Measurements from ENCODE around the gene MARCHF2.
"Not testable (repeated sequence)": the region's sequence is repeated elsewhere in the genome, so short reads cannot be mapped to it uniquely, and the experiment has no call there.

Gene MARCHF2

DNA sequence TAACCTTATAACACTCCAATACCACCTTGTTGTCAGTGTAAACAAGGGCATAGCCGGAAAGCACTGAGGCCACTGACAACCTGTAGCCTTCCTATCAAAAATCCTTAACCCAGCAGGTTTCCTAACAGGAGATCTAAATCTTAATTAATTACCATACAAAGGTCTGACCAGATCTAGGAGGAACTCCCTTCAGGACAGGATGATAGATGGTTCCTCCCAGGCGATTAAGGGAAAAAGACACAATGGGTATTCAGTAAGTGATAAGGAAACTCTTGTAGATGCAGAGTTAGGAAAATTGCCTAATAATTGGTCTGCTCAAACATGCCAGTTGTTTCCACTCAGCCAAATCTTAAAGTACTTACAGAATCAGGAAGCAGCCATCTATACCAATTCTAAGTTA, 28.0 kb upstream of the MARCHF2 start:
- H3K36me3 ChIP-seq (replicated peaks); H3K27me3 ChIP-seq (replicated peaks); DNase-seq; in situ Hi-C loops (cut with HindIII; ENCODE audit: low pct_ligation_motif_present, low sequenced_read_pairs); H3K27ac ChIP-seq; H3K4me3 ChIP-seq (ENCODE audit: low read depth, low read length): not testable (repeated sequence)

- DNase-seq; H3K27me3 ChIP-seq (replicated peaks); H3K4me3 ChIP-seq (ENCODE audit: low read depth, low read length); in situ Hi-C loops (cut with HindIII; ENCODE audit: low pct_ligation_motif_present, low sequenced_read_pairs); H3K27ac ChIP-seq; H3K36me3 ChIP-seq (replicated peaks): not testable (repeated sequence)
Measured at GRCh38 chr19:8385566-8385965, 27.5 kb upstream of the MARCHF2 start.

GRCh38 chr19:8386419-8386818, 26.7 kb upstream of the MARCHF2 start:
- DNase-seq; H3K4me3 ChIP-seq (ENCODE audit: low read depth, low read length); H3K36me3 ChIP-seq (replicated peaks); H3K27me3 ChIP-seq (replicated peaks); in situ Hi-C loops (cut with HindIII; ENCODE audit: low pct_ligation_motif_present, low sequenced_read_pairs); H3K27ac ChIP-seq: not testable (repeated sequence)

GRCh38 chr19:8386990-8387389, 26.1 kb upstream of the MARCHF2 start:
- TF ChIP-seq, protein P1, sequence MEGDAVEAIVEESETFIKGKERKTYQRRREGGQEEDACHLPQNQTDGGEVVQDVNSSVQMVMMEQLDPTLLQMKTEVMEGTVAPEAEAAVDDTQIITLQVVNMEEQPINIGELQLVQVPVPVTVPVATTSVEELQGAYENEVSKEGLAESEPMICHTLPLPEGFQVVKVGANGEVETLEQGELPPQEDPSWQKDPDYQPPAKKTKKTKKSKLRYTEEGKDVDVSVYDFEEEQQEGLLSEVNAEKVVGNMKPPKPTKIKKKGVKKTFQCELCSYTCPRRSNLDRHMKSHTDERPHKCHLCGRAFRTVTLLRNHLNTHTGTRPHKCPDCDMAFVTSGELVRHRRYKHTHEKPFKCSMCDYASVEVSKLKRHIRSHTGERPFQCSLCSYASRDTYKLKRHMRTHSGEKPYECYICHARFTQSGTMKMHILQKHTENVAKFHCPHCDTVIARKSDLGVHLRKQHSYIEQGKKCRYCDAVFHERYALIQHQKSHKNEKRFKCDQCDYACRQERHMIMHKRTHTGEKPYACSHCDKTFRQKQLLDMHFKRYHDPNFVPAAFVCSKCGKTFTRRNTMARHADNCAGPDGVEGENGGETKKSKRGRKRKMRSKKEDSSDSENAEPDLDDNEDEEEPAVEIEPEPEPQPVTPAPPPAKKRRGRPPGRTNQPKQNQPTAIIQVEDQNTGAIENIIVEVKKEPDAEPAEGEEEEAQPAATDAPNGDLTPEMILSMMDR (IDR thresholded peaks at IDR 0.05; ENCODE audit: low read depth, low read length, missing control alignments) = no peak
- in situ Hi-C loops (cut with HindIII; ENCODE audit: low pct_ligation_motif_present, low sequenced_read_pairs) = no loop called here
- H3K36me3 ChIP-seq (replicated peaks) = no peaks in the 10 kb centered on the region
- no peaks in the 10 kb centered on the region for H3K27me3 ChIP-seq (replicated peaks)
- no peak overlapping the region for H3K27ac ChIP-seq
- no peak overlapping the region for H3K4me3 ChIP-seq (ENCODE audit: low read depth, low read length)
- DNase-seq = no peak

DNA sequence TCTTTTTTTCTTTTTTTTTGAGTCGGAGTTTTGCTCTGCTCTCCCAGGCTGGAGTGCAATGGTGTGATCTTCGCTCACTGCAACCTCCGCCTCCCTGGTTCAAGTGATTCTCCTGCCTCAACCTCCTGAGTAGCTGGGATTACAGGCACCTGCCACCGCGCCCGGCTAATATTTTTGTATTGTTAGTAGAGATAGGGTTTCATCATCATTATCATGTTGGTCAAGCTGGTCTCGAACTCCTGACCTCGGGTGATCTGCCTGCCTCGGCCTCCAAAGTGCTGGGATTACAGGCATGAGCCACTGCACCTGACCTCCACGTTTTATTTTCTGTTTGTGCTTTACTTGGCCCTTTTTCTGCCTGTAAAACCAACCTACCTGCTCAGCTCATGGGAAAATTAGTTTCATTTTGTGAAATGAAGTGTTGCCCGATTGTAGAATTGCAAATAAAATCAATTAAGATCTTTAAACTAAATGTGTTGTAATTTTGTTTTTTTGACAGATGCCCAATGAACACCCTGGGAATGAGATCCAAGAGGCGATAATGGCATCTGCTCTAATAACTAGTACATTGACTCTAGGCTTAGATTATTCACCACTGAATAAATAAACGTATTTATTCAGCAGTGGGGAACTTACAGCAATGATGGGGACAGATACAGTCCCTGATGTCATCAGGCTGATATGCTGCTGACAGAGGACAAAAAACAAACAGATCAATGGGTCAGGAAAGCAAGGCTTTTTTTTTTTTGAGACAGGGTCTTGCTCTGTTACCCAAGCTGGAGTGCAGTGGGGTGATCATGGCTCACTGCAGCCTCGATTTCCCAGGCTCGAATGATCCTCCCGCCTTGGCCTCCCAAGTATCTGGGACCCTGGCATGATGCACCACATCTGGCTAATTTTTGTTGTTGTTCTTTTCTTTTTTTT, 25.2 kb upstream of the MARCHF2 start:
- no peak overlapping the region for H3K4me3 ChIP-seq (ENCODE audit: low read depth, low read length)
- in situ Hi-C loops (cut with HindIII; ENCODE audit: low pct_ligation_motif_present, low sequenced_read_pairs) = no loop called here
- no peaks in the 10 kb centered on the region for H3K36me3 ChIP-seq (replicated peaks)
- no peaks in the 10 kb centered on the region for H3K27me3 ChIP-seq (replicated peaks)
- TF ChIP-seq, protein P1 (IDR thresholded peaks at IDR 0.05; ENCODE audit: low read depth, low read length, missing control alignments) = no peak
- no peak for DNase-seq
- H3K27ac ChIP-seq = no peak overlapping the region

GRCh38 chr19:8388612-8388958, 24.5 kb upstream of the MARCHF2 start:
- no peaks in the 10 kb centered on the region for H3K27me3 ChIP-seq (replicated peaks)
- H3K27ac ChIP-seq = no peak overlapping the region
- H3K36me3 ChIP-seq (replicated peaks) = no peaks in the 10 kb centered on the region
- in situ Hi-C loops (cut with HindIII; ENCODE audit: low pct_ligation_motif_present, low sequenced_read_pairs) = no loop called here
- TF ChIP-seq, protein P1 (IDR thresholded peaks at IDR 0.05; ENCODE audit: low read depth, low read length, missing control alignments) = no peak
- H3K4me3 ChIP-seq (ENCODE audit: low read depth, low read length) = no peak overlapping the region
- no peak for DNase-seq

DNA sequence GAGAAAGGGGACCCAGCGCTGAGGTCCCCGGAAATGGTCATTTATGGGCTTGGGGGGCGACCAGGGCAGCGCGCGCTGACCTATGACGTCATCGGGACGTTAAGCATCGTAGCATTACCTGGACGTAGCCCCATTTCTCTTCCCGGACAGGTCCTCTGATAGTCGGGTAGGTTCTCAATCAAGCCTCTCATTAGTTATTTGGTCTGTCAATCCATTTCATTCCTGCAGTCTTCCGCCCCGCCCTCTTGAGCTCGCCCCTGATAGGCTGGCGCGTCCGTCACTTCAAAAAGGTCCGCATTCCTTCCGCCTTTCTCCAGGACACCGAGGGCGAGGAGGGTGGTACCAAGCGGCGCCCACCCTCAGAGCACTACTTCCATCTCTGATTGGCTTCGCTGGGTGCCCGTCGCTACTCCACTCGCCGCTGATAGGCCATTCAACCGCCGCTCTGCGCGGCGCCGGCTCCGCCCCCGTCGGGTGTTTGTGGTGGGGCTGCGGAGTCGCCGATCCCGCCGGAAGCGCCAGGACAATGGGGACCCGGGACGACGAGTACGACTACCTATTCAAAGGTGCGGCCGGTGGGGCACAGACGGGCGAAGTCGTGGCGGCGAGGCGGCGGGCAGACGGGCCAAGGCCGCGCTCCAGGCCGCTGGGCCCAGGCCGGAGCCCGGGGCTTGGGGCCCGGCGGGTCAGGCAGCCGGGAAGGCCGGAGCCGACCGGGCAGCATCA, 23.1 kb upstream of the MARCHF2 start, which contains the start of gene RAB11B:
Gene RAB11B (plus strand): TSS at position 470 of the 726 bp plus-strand sequence. CDS start 57 bp downstream, at position 527.
- peak within 1 kb of the TSS; percentile 97 for H3K27ac ChIP-seq
- TF ChIP-seq, protein P1 (IDR thresholded peaks at IDR 0.05; ENCODE audit: low read depth, low read length, missing control alignments) = no peak
- no peaks in the 10 kb centered on the region for H3K36me3 ChIP-seq (replicated peaks)
- peak within 1 kb of the TSS; percentile 72 for H3K4me3 ChIP-seq (ENCODE audit: low read depth, low read length)
- DNase-seq = peak; percentile 100
- in situ Hi-C loops (cut with HindIII; ENCODE audit: low pct_ligation_motif_present, low sequenced_read_pairs) = no loop called here
- no peaks in the 10 kb centered on the region for H3K27me3 ChIP-seq (replicated peaks)
